Lung (tissue), 12 donors: ENCODE results near the gene PHOX2A. TPM values are rescaled to one million over a fixed set of nuclear protein-coding genes. Genes with fewer than 3 reads are reported as not detected.

Experiments used
- ATAC-seq: fragments of 200-7000 bp; cut with Tn5 transposase; one replicate; pipeline ENCODE4 v1.9.1; 2020; ENCODE audit warnings: moderate number of reproducible peaks; ENCODE audit not compliant: insufficient read depth, low FRiP score
- DNase-seq, 3 donors: peaks; one replicate each; pipeline ENCODE4 v3.0.0-alpha.2; 2013 to 2017
- H3K27ac ChIP-seq, 2 donors: one replicate each; pipeline ENCODE4 v1.5.1; 2013; ENCODE audit warnings: mild to moderate bottlenecking in 2 of 2, moderate library complexity in 2 of 2, control low read depth in 1 of 2, inconsistent platforms in 1 of 2, low read depth in 1 of 2, low read length in 1 of 2
- H3K27me3 ChIP-seq, 3 donors: one replicate each; pipeline ENCODE4 v1.5.1; 2013; ENCODE audit warnings: low read length in 2 of 3; ENCODE audit not compliant: control insufficient read depth in 3 of 3, insufficient read depth in 3 of 3
- H3K36me3 ChIP-seq, 4 donors: one replicate each; pipeline ENCODE4 v1.5.1; 2013; ENCODE audit warnings: low read length in 4 of 4, mild to moderate bottlenecking in 1 of 4, moderate library complexity in 1 of 4; ENCODE audit not compliant: control insufficient read depth in 4 of 4, insufficient read depth in 4 of 4
- H3K4me1 ChIP-seq, 5 donors: one replicate each; pipeline ENCODE4 v1.5.1; 2013; ENCODE audit warnings: low read length in 5 of 5, mild to moderate bottlenecking in 2 of 5, moderate library complexity in 1 of 5; ENCODE audit not compliant: control insufficient read depth in 5 of 5, insufficient read depth in 5 of 5
- H3K4me3 ChIP-seq: one replicate; pipeline ENCODE4 v1.5.1; 2013; ENCODE audit warnings: mild to moderate bottlenecking, control low read depth, moderate library complexity
- H3K9ac ChIP-seq, 2 donors: one replicate each; pipeline ENCODE4 v1.5.1; 2013; ENCODE audit warnings: low read length in 2 of 2, control low read depth in 1 of 2; ENCODE audit not compliant: insufficient read depth in 1 of 2
- H3K9me3 ChIP-seq, 4 donors: one replicate each; pipeline ENCODE4 v1.5.1; 2013; ENCODE audit warnings: low read length in 3 of 4, mild to moderate bottlenecking in 1 of 4, moderate library complexity in 1 of 4; ENCODE audit not compliant: control insufficient read depth in 4 of 4, insufficient read depth in 3 of 4
- WGBS, 2 donors: extraction: QIAGEN DNeasy Blood & Tissue Kit; methylation state at CpG; one replicate each; pipeline ENCODE4 v1.1.7; 2013; 5-methylcytosine and 5-hydroxymethylcytosine counted together
- polyA plus RNA-seq, 2 donors: library from polyadenylated mRNA; stranded (reverse); fragments of 200-250 nt; gene quantifications; one replicate each; pipeline ENCODE4 v1.2.1, GENCODE V29; 2013
- total RNA-seq, 2 donors: library from RNA; depleted of rRNA in 1 of 2; stranded (reverse); fragments of >200 nt in 1 of 2; gene quantifications; one replicate each; pipeline ENCODE4 v1.2.1, GENCODE V29; 2014 to 2021
- TF ChIP-seq, protein P1 (sequence below): IDR thresholded peaks from 2 replicates; pipeline ENCODE4 v1.5.1; 2012; ENCODE audit warnings: mild to moderate bottlenecking; ENCODE audit errors: control extremely low read depth, extremely low read depth
- donor health status: control.
- donor health status: control.
- donor health status: Bipolar disorder and iron deficiency.
- donor health status: healthy.
- donor health status: DM: yes; HTN: yes; CAD: no.

PHOX2A gene
- total and polyA plus RNA-seq, 4 donors: not detected

- Histone ChIP-seq H3K9ac (no peak overlapping the region), H3K36me3 (no peaks in the 10 kb centered on the region), H3K27ac (no peak overlapping the region), H3K27me3 (no peaks in the 10 kb centered on the region), H3K4me3 (no peak overlapping the region), H3K9me3 (no peaks in the 10 kb centered on the region), H3K4me1 (peaks cover 0 to 18% (median 13%) of the 10 kb centered on the region in 5 donors)
- DNase-seq (no peak), ATAC-seq (no peak)
- TF ChIP-seq, protein P1, sequence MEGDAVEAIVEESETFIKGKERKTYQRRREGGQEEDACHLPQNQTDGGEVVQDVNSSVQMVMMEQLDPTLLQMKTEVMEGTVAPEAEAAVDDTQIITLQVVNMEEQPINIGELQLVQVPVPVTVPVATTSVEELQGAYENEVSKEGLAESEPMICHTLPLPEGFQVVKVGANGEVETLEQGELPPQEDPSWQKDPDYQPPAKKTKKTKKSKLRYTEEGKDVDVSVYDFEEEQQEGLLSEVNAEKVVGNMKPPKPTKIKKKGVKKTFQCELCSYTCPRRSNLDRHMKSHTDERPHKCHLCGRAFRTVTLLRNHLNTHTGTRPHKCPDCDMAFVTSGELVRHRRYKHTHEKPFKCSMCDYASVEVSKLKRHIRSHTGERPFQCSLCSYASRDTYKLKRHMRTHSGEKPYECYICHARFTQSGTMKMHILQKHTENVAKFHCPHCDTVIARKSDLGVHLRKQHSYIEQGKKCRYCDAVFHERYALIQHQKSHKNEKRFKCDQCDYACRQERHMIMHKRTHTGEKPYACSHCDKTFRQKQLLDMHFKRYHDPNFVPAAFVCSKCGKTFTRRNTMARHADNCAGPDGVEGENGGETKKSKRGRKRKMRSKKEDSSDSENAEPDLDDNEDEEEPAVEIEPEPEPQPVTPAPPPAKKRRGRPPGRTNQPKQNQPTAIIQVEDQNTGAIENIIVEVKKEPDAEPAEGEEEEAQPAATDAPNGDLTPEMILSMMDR: no peak
- 87% methylated on average over 10 of the region's 10 CpGs for WGBS, 2 donors
Observed at GRCh38 chr11:72220696-72221363, 23.1 kb downstream of the PHOX2A start.

DNA sequence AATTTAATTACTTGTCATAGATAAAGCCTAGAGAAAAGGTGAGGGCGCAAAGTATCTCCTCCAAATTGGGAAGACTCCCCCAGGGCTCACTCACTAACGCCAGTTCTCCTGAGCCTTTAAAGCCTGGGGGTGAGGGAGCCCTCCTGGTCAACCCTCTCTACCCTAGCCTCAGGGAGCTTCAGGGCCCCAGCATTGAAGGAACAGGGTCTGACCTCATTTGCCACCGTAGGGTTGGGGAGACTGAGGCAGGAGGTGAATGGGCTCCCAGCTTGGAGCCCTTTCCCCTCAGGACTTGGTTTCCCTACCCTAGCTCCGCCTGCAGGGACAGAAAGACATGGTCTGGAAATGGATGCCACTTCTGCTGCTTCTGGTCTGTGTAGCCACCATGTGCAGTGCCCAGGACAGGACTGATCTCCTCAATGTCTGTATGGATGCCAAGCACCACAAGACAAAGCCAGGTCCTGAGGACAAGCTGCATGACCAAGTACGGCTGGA is 25.7 kb downstream of the PHOX2A start:
- Histone ChIP-seq H3K27ac (peak overlapping the region in 1 of 2 donors; percentile 33), H3K4me3 (no peak overlapping the region), H3K36me3 (no peaks in the 10 kb centered on the region), H3K4me1 (peaks cover 0 to 13% (median 11%) of the 10 kb centered on the region in 5 donors), H3K27me3 (no peaks in the 10 kb centered on the region), H3K9ac (no peak overlapping the region), H3K9me3 (no peaks in the 10 kb centered on the region)
- DNase-seq: no peak
- TF ChIP-seq, protein P1: no peak
- WGBS, 2 donors: 90 to 91% methylated on average over 5 of the region's 5 CpGs
- no peak for ATAC-seq

- Histone ChIP-seq H3K27me3 (no peaks in the 10 kb centered on the region), H3K9ac (no peak overlapping the region), H3K27ac (peak overlapping the region in 1 of 2 donors; percentile 24), H3K9me3 (no peaks in the 10 kb centered on the region), H3K36me3 (no peaks in the 10 kb centered on the region), H3K4me1 (peaks cover 0 to 13% (median 10%) of the 10 kb centered on the region in 5 donors), H3K4me3 (no peak overlapping the region)
- TF ChIP-seq, protein P1: no peak
- DNase-seq: no peak
- 17 to 36% methylated on average over 2 of the region's 2 CpGs for WGBS, 2 donors
- ATAC-seq: no peak
Observed at GRCh38 chr11:72217841-72218240, 26.1 kb downstream of the PHOX2A start.
